ENCODE results near the gene NHP2. TPM values are rescaled to one million over a fixed set of nuclear protein-coding genes. Genes with fewer than 3 reads are reported as not detected.
"Not testable (repeated sequence)": the region's sequence is repeated elsewhere in the genome, so short reads cannot be mapped to it uniquely, and the experiment has no call there.

The NHP2 gene
- total RNA-seq, 1 experiment from 2014 or later, result 232 TPM

- no peak for DNase-seq (ENCODE audit: low spot score)
- no TSS peak for BruUV-seq (replicated peaks)
- Histone ChIP-seq H3K4me1 (ENCODE audit: insufficient read depth, low read length, poor library complexity, severe bottlenecking) (peaks cover 3% of the 10 kb centered on the region), H3K9me3 (ENCODE audit: low read depth, low read length, poor library complexity, severe bottlenecking) (no peaks in the 10 kb centered on the region), H3K27ac (ENCODE audit: low read depth, low read length, poor library complexity, severe bottlenecking) (no peak overlapping the region), H3K4me3 (ENCODE audit: low read depth, low read length, poor library complexity, severe bottlenecking) (no peak overlapping the region), H3K27me3 (replicated peaks; ENCODE audit: insufficient read depth, low read depth, low read length, poor library complexity) (no peaks in the 10 kb centered on the region), H3K36me3 (ENCODE audit: insufficient read depth, low read length, poor library complexity, severe bottlenecking) (peaks cover 11% of the 10 kb centered on the region)
- TF ChIP-seq, protein P1, sequence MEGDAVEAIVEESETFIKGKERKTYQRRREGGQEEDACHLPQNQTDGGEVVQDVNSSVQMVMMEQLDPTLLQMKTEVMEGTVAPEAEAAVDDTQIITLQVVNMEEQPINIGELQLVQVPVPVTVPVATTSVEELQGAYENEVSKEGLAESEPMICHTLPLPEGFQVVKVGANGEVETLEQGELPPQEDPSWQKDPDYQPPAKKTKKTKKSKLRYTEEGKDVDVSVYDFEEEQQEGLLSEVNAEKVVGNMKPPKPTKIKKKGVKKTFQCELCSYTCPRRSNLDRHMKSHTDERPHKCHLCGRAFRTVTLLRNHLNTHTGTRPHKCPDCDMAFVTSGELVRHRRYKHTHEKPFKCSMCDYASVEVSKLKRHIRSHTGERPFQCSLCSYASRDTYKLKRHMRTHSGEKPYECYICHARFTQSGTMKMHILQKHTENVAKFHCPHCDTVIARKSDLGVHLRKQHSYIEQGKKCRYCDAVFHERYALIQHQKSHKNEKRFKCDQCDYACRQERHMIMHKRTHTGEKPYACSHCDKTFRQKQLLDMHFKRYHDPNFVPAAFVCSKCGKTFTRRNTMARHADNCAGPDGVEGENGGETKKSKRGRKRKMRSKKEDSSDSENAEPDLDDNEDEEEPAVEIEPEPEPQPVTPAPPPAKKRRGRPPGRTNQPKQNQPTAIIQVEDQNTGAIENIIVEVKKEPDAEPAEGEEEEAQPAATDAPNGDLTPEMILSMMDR (conservative IDR thresholded peaks at IDR 0.05; ENCODE audit: low read depth, low read length), result no peak
- no peak for TF ChIP-seq EZH2 (IDR thresholded peaks at IDR 0.05; ENCODE audit: borderline replicate concordance, low read depth, low read length, poor library complexity, severe bottlenecking)
- POLR2A ChIA-PET (ENCODE audit: low non-redundant PET), result interaction anchor here (0.7 kb wide), 2 partner anchors 12 to 347 kb away, joined by 5 to 6 read pairs; no protein-coding TSS in a partner anchor
- intact Hi-C loops (cut with micrococcal nuclease; ENCODE audit: unreplicated experiment), result no loop called here
- CTCF ChIA-PET, result no interaction called here
Observed at GRCh38 chr5:178201221-178201926, 47.7 kb upstream of the NHP2 start.

- no peak for DNase-seq (ENCODE audit: low spot score)
- H3K36me3 ChIP-seq (ENCODE audit: insufficient read depth, low read length, poor library complexity, severe bottlenecking), result no peaks in the 10 kb centered on the region
- BruUV-seq (replicated peaks), result no TSS peak
- H3K27me3 ChIP-seq (replicated peaks; ENCODE audit: insufficient read depth, low read depth, low read length, poor library complexity), result no peaks in the 10 kb centered on the region
- ChIA-PET POLR2A (ENCODE audit: low non-redundant PET) (interaction anchor here (0.6 kb wide), 1 partner anchor 617 kb away, joined by 6 read pairs; no protein-coding TSS in a partner anchor), CTCF (no interaction called here)
- no peak overlapping the region for H3K4me3 ChIP-seq (ENCODE audit: low read depth, low read length, poor library complexity, severe bottlenecking)
- TF ChIP-seq, protein P1 (conservative IDR thresholded peaks at IDR 0.05; ENCODE audit: low read depth, low read length), result no peak
- TF ChIP-seq EZH2 (IDR thresholded peaks at IDR 0.05; ENCODE audit: borderline replicate concordance, low read depth, low read length, poor library complexity, severe bottlenecking), result no peak
- intact Hi-C loops (cut with micrococcal nuclease; ENCODE audit: unreplicated experiment), result no loop called here
- no peaks in the 10 kb centered on the region for H3K4me1 ChIP-seq (ENCODE audit: insufficient read depth, low read length, poor library complexity, severe bottlenecking)
- no peak overlapping the region for H3K27ac ChIP-seq (ENCODE audit: low read depth, low read length, poor library complexity, severe bottlenecking)
- H3K9me3 ChIP-seq (ENCODE audit: low read depth, low read length, poor library complexity, severe bottlenecking), result no peaks in the 10 kb centered on the region
Observed at GRCh38 chr5:178199581-178200434, 46.1 kb upstream of the NHP2 start.

DNA sequence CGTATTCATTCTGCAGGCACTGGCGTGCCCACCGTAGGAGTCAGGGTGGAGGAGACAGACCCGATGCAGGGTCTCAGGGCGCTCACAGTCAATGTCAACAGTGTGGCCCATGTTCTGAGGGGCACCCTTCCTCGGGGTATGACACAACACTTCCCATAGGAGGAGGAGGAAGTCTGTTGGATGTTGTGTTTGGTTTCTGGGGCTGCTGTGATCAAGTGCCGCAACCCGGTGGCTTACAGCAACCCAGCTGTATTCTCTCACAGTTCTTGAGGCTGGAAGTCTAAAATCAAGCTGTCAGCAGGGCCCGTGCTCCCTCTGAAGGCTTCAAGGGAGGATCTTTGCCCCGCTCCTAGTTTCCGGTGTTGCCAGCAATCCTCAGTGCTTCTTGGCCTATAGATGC, 45.0 kb upstream of the NHP2 start:
- CTCF ChIA-PET, result no interaction called here
- no peak for DNase-seq (ENCODE audit: low spot score)

GRCh38 chr5:178198151-178198550, 44.5 kb upstream of the NHP2 start:
- H3K4me1 ChIP-seq (ENCODE audit: insufficient read depth, low read length, poor library complexity, severe bottlenecking); H3K27ac ChIP-seq (ENCODE audit: low read depth, low read length, poor library complexity, severe bottlenecking); H3K4me3 ChIP-seq (ENCODE audit: low read depth, low read length, poor library complexity, severe bottlenecking); DNase-seq (ENCODE audit: low spot score); BruUV-seq (replicated peaks); CTCF ChIA-PET; intact Hi-C loops (cut with micrococcal nuclease; ENCODE audit: unreplicated experiment); H3K36me3 ChIP-seq (ENCODE audit: insufficient read depth, low read length, poor library complexity, severe bottlenecking); H3K9me3 ChIP-seq (ENCODE audit: low read depth, low read length, poor library complexity, severe bottlenecking); H3K27me3 ChIP-seq (replicated peaks; ENCODE audit: insufficient read depth, low read depth, low read length, poor library complexity); POLR2A ChIA-PET (ENCODE audit: low non-redundant PET): not testable (repeated sequence)

More for the DNA sequence above, 45.0 kb upstream of the NHP2 start:
- H3K27me3 ChIP-seq (replicated peaks; ENCODE audit: insufficient read depth, low read depth, low read length, poor library complexity), result no peaks in the 10 kb centered on the region
- no peaks in the 10 kb centered on the region for H3K36me3 ChIP-seq (ENCODE audit: insufficient read depth, low read length, poor library complexity, severe bottlenecking)
- no peaks in the 10 kb centered on the region for H3K4me1 ChIP-seq (ENCODE audit: insufficient read depth, low read length, poor library complexity, severe bottlenecking)
- BruUV-seq (replicated peaks), result no TSS peak
- intact Hi-C loops (cut with micrococcal nuclease; ENCODE audit: unreplicated experiment), result no loop called here
- no peak overlapping the region for H3K4me3 ChIP-seq (ENCODE audit: low read depth, low read length, poor library complexity, severe bottlenecking)
- no peak overlapping the region for H3K27ac ChIP-seq (ENCODE audit: low read depth, low read length, poor library complexity, severe bottlenecking)
- no peaks in the 10 kb centered on the region for H3K9me3 ChIP-seq (ENCODE audit: low read depth, low read length, poor library complexity, severe bottlenecking)
- TF ChIP-seq, protein P1 (conservative IDR thresholded peaks at IDR 0.05; ENCODE audit: low read depth, low read length), result no peak
- POLR2A ChIA-PET (ENCODE audit: low non-redundant PET), result no interaction called here

Data from A673 (cell line).